DND-41 (cell line): ENCODE data around the gene ALDOA.

Experiments used
- CTCF ChIP-seq: IDR thresholded peaks from 2 replicates; pipeline ENCODE4 v1.5.1; 2012; ENCODE audit warnings: borderline replicate concordance, low read length, moderate library complexity, mild to moderate bottlenecking; ENCODE audit not compliant: poor library complexity, severe bottlenecking; ENCODE audit errors: extremely low read depth
- EZH2 ChIP-seq: IDR thresholded peaks from 3 replicates; pipeline ENCODE4 v1.6.1; 2012; ENCODE audit warnings: borderline replicate concordance, low read depth, mild to moderate bottlenecking, moderate library complexity, low read length, inconsistent platforms; ENCODE audit not compliant: severe bottlenecking

DNA sequence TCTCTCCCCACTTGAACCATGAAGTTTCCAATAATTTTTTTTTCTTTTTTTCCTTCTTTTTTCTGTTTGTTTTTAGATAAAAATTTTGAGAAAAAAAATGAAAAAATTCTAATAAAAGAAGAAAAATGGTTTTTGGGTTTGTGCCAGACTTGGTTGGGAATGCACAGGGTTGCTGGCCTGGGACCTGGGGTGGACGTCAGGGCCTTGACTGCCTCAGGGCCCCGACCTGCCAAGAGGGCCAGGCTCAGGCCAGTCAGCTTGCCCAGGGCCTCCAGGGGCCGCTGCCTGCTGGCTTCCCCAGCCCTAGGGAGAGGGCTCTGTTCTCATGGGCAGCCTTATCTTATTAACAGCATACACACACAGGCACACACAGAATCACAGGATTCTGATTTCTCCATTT, 19.7 kb downstream of the ALDOA start:
- TF ChIP-seq EZH2 (no peak), CTCF (no peak)
